HG03571 (cell line): ENCODE measurements around the gene NFXL1.

Source experiments
- ATAC-seq: cut with Tn5 transposase; IDR thresholded peaks from one replicate; pipeline ENCODE4 v1.9.1; 2021; ENCODE audit not compliant: unreplicated experiment

Gene NFXL1

GRCh38 chr4:47836641-47837093, 77.7 kb downstream of the NFXL1 start:
- ATAC-seq: peak; percentile 84

GRCh38 chr4:47835494-47835893, 78.9 kb downstream of the NFXL1 start:
- no peak for ATAC-seq

- ATAC-seq: no peak
These were observed 83.2 kb downstream of the NFXL1 start for GRCh38 chr4:47831026-47831679.

GRCh38 chr4:47830265-47831025, 83.9 kb downstream of the NFXL1 start:
- ATAC-seq: no peak

GRCh38 chr4:47829438-47829837, 84.9 kb downstream of the NFXL1 start:
- no peak for ATAC-seq

GRCh38 chr4:47827343-47828047, 86.9 kb downstream of the NFXL1 start:
- no peak for ATAC-seq

GRCh38 chr4:47824840-47825239, 89.5 kb downstream of the NFXL1 start:
- ATAC-seq: no peak

- ATAC-seq: no peak
These were observed 95.2 kb downstream of the NFXL1 start for GRCh38 chr4:47819178-47819577.

- no peak for ATAC-seq
These were observed 97.1 kb downstream of the NFXL1 start for GRCh38 chr4:47817275-47817674.

GRCh38 chr4:47816748-47817147, 97.6 kb downstream of the NFXL1 start:
- ATAC-seq: no peak

- ATAC-seq: no peak
These were observed 99.6 kb downstream of the NFXL1 start for GRCh38 chr4:47814618-47815295.

GRCh38 chr4:47809654-47810203, 104.7 kb downstream of the NFXL1 start:
- ATAC-seq: no peak

- no peak for ATAC-seq
These were observed 109.8 kb downstream of the NFXL1 start for GRCh38 chr4:47804598-47804997.

- ATAC-seq: no peak
These were observed 112.8 kb downstream of the NFXL1 start for GRCh38 chr4:47801481-47802002.

GRCh38 chr4:47798165-47798564, 116.2 kb downstream of the NFXL1 start:
- ATAC-seq: no peak
